Measurements from ENCODE around the gene RUVBL1.

RUVBL1 gene

GRCh38 chr3:128143496-128143895 is 19.9 kb upstream of the RUVBL1 start:
- TF ChIP-seq CTCF (IDR thresholded peaks at IDR 0.05; ENCODE audit: low read depth, low read length, missing control alignments): no peak
- DNase-seq (ENCODE audit: extremely low read depth, low read depth): no peak
- no peak overlapping the region for H3K4me3 ChIP-seq (replicated peaks; ENCODE audit: low read depth, low read length)

- no peak overlapping the region for H3K4me3 ChIP-seq (replicated peaks; ENCODE audit: low read depth, low read length)
- peak; percentile 46 for DNase-seq (ENCODE audit: extremely low read depth, low read depth)
- TF ChIP-seq CTCF (IDR thresholded peaks at IDR 0.05; ENCODE audit: low read depth, low read length, missing control alignments): peak; percentile 83
These were observed 9.8 kb upstream of the RUVBL1 start for GRCh38 chr3:128133273-128133883.

GRCh38 chr3:128131897-128132646 is 8.5 kb upstream of the RUVBL1 start:
- no peak for TF ChIP-seq CTCF (IDR thresholded peaks at IDR 0.05; ENCODE audit: low read depth, low read length, missing control alignments)
- no peak overlapping the region for H3K4me3 ChIP-seq (replicated peaks; ENCODE audit: low read depth, low read length)
- DNase-seq (ENCODE audit: extremely low read depth, low read depth): no peak

- no peak for TF ChIP-seq CTCF (IDR thresholded peaks at IDR 0.05; ENCODE audit: low read depth, low read length, missing control alignments)
- DNase-seq (ENCODE audit: extremely low read depth, low read depth): no peak
- no peak overlapping the region for H3K4me3 ChIP-seq (replicated peaks; ENCODE audit: low read depth, low read length)
These were observed 4.6 kb upstream of the RUVBL1 start for GRCh38 chr3:128128251-128128650.

GRCh38 chr3:128127236-128127635 is 3.6 kb upstream of the RUVBL1 start:
- DNase-seq (ENCODE audit: extremely low read depth, low read depth): no peak
- TF ChIP-seq CTCF (IDR thresholded peaks at IDR 0.05; ENCODE audit: low read depth, low read length, missing control alignments): no peak
- H3K4me3 ChIP-seq (replicated peaks; ENCODE audit: low read depth, low read length): no peak overlapping the region

- H3K4me3 ChIP-seq (replicated peaks; ENCODE audit: low read depth, low read length): peak overlapping the region; percentile 88
- DNase-seq (ENCODE audit: extremely low read depth, low read depth): no peak
- TF ChIP-seq CTCF (IDR thresholded peaks at IDR 0.05; ENCODE audit: low read depth, low read length, missing control alignments): no peak
These were observed 465 bp downstream of the RUVBL1 start for GRCh38 chr3:128123156-128123537.

Data from HFF-Myc (cell line).